Endodermal cell (in vitro differentiated cells): ENCODE measurements around the gene SPON1. TPM values are rescaled to one million over a fixed set of nuclear protein-coding genes. Genes with fewer than 3 reads are reported as not detected.
A peak's percentile ranks its signal among the peaks of the same experiment; 100 is the strongest.

Experiments used
- DNase-seq: peaks from one replicate; pipeline ENCODE4 v3.0.0-alpha.2; 2017
- H3K27ac ChIP-seq: 2 replicates; pipeline ENCODE4 v1.5.1; 2013; ENCODE audit warnings: mild to moderate bottlenecking, low read depth, low read length, moderate library complexity
- H3K27me3 ChIP-seq: 2 replicates; pipeline ENCODE4 v1.6.1; 2013; ENCODE audit warnings: mild to moderate bottlenecking, low read length, moderate library complexity; ENCODE audit not compliant: insufficient read depth, control insufficient read depth, poor library complexity, severe bottlenecking
- H3K36me3 ChIP-seq: 2 replicates; pipeline ENCODE4 v1.7.0; 2013; ENCODE audit warnings: mild to moderate bottlenecking, low read length, moderate library complexity; ENCODE audit not compliant: control insufficient read depth, insufficient read depth
- H3K4me1 ChIP-seq: one replicate; pipeline ENCODE4 v1.7.0; 2013; ENCODE audit warnings: low read length; ENCODE audit not compliant: control insufficient read depth, insufficient read depth
- H3K4me3 ChIP-seq: 2 replicates; pipeline ENCODE4 v1.5.1; 2013; ENCODE audit warnings: mild to moderate bottlenecking, low read length, moderate library complexity
- H3K9ac ChIP-seq: 2 replicates; pipeline ENCODE4 v1.6.1; 2013; ENCODE audit warnings: mild to moderate bottlenecking, low read length, moderate library complexity; ENCODE audit not compliant: poor library complexity, severe bottlenecking; ENCODE audit errors: extremely low read depth
- H3K9me3 ChIP-seq: 2 replicates; pipeline ENCODE4 v1.6.1; 2013; ENCODE audit warnings: mild to moderate bottlenecking, low read length, moderate library complexity; ENCODE audit not compliant: control insufficient read depth
- H3K27ac Mint-ChIP-seq: 2 replicates; pipeline ENCODE4 v1.8.0; 2020; ENCODE audit warnings: mixed read lengths
- H3K27me3 Mint-ChIP-seq: 2 replicates; pipeline ENCODE4 v1.8.0; 2021; ENCODE audit warnings: mild to moderate bottlenecking, mixed read lengths; ENCODE audit not compliant: insufficient read depth
- H3K36me3 Mint-ChIP-seq: 2 replicates; pipeline ENCODE4 v1.8.0; 2020; ENCODE audit warnings: low read depth, mixed read lengths
- H3K4me1 Mint-ChIP-seq: 2 replicates; pipeline ENCODE4 v1.8.0; 2020; ENCODE audit warnings: mixed read lengths
- H3K4me3 Mint-ChIP-seq: 2 replicates; pipeline ENCODE4 v1.8.0; 2020; ENCODE audit warnings: mild to moderate bottlenecking, moderate library complexity, mixed read lengths
- H3K9me3 Mint-ChIP-seq: 2 replicates; pipeline ENCODE4 v1.8.0; 2020; ENCODE audit warnings: mild to moderate bottlenecking, mixed read lengths
- WGBS, 2 experiments: methylation state at CpG; one replicate each; pipeline versions ENCODE4 v1.1.5 to v1.1.7; 2013; ENCODE audit warnings: missing lambda C conversion rate in 2 of 2, mixed read lengths in 1 of 2; ENCODE audit not compliant: insufficient coverage in 1 of 2, insufficient read length in 1 of 2; 5-methylcytosine and 5-hydroxymethylcytosine counted together
- total RNA-seq, 2 donors: library from RNA; stranded (reverse); fragmentation: NEBNext Ultra II Directional in 1 of 2; extraction: Animal tissue kit (Norgen Biotek cat#: 25700) in 1 of 2; gene quantifications; 2 replicates in 1 of 2; 3 replicates in 1 of 2; pipeline ENCODE4 v1.2.1, GENCODE V29; 2021
- TF ChIP-seq, protein P1 (sequence below): fragments of 200-600 bp; sonication (generic); conservative IDR thresholded peaks from 2 replicates; pipeline ENCODE4 v1.5.0; 2021; ENCODE audit warnings: antibody characterized with exemption, mild to moderate bottlenecking

Gene SPON1
- total RNA-seq, 2 donors from 2014 or later: 0.13 to 1.6 TPM

- H3K4me3 Mint-ChIP-seq: no peak overlapping the region
- peaks cover 8% of the 10 kb centered on the region for H3K4me1 Mint-ChIP-seq
- 92 to 100% methylated on average over 2 to 3 of the region's 4 CpGs for WGBS, 2 experiments
- Histone ChIP-seq H3K36me3 (no peaks in the 10 kb centered on the region), H3K4me3 (no peak overlapping the region), H3K27me3 (no peaks in the 10 kb centered on the region), H3K4me1 (peaks cover 2% of the 10 kb centered on the region), H3K27ac (no peak overlapping the region), H3K9ac (no peak overlapping the region), H3K9me3 (no peaks in the 10 kb centered on the region)
- H3K27me3 Mint-ChIP-seq: no peaks in the 10 kb centered on the region
- H3K27ac Mint-ChIP-seq: no peak overlapping the region
- DNase-seq: no peak
- no peaks in the 10 kb centered on the region for H3K9me3 Mint-ChIP-seq
- no peaks in the 10 kb centered on the region for H3K36me3 Mint-ChIP-seq
- TF ChIP-seq, protein P1, sequence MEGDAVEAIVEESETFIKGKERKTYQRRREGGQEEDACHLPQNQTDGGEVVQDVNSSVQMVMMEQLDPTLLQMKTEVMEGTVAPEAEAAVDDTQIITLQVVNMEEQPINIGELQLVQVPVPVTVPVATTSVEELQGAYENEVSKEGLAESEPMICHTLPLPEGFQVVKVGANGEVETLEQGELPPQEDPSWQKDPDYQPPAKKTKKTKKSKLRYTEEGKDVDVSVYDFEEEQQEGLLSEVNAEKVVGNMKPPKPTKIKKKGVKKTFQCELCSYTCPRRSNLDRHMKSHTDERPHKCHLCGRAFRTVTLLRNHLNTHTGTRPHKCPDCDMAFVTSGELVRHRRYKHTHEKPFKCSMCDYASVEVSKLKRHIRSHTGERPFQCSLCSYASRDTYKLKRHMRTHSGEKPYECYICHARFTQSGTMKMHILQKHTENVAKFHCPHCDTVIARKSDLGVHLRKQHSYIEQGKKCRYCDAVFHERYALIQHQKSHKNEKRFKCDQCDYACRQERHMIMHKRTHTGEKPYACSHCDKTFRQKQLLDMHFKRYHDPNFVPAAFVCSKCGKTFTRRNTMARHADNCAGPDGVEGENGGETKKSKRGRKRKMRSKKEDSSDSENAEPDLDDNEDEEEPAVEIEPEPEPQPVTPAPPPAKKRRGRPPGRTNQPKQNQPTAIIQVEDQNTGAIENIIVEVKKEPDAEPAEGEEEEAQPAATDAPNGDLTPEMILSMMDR: no peak
These were observed 350.4 kb downstream of the SPON1 start for GRCh38 chr11:14312736-14313438.

DNA sequence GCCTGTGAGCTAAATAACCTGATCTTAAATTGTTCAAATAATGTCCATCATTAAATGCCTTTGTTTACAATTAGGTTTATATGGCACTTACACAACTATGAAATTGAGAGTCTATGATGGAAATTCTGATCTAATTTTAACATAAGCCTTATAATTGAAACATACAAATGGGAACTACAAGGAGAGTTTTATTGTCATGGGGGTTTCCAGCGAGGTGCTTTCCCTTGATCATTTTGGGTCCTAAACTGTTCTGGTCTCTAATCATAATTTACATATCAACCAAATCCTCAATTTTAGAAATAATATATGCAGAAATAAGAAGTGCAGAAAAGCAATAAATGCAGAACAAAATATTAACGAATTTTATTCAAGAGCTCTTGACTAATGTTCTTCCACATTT, 351.6 kb downstream of the SPON1 start:
- TF ChIP-seq, protein P1: no peak
- H3K36me3 ChIP-seq: no peaks in the 10 kb centered on the region
- Mint-ChIP-seq H3K9me3 (no peaks in the 10 kb centered on the region), H3K27me3 (no peaks in the 10 kb centered on the region), H3K36me3 (no peaks in the 10 kb centered on the region), H3K4me1 (peaks cover 18% of the 10 kb centered on the region), H3K27ac (no peak overlapping the region), H3K4me3 (no peak overlapping the region)
- peaks cover 1% of the 10 kb centered on the region for H3K4me1 ChIP-seq
- H3K9ac ChIP-seq: no peak overlapping the region
- DNase-seq: no peak
- H3K27me3 ChIP-seq: no peaks in the 10 kb centered on the region
- no peak overlapping the region for H3K4me3 ChIP-seq
- H3K9me3 ChIP-seq: no peaks in the 10 kb centered on the region
- H3K27ac ChIP-seq: no peak overlapping the region
- WGBS, 2 experiments: 75 to 100% methylated on average over 1 of the region's 2 CpGs

- H3K36me3 Mint-ChIP-seq: no peaks in the 10 kb centered on the region
- H3K27me3 Mint-ChIP-seq: no peaks in the 10 kb centered on the region
- H3K27ac Mint-ChIP-seq: peak overlapping the region; percentile 10
- no peak overlapping the region for H3K4me3 Mint-ChIP-seq
- peaks cover 25% of the 10 kb centered on the region for H3K4me1 Mint-ChIP-seq
- H3K27me3 ChIP-seq: no peaks in the 10 kb centered on the region
- no peak for DNase-seq
- WGBS, 2 experiments: 96 to 100% methylated on average over 1 to 2 of the region's 2 CpGs
- no peaks in the 10 kb centered on the region for H3K4me1 ChIP-seq
- H3K27ac ChIP-seq: no peak overlapping the region
- H3K4me3 ChIP-seq: no peak overlapping the region
- TF ChIP-seq, protein P1: no peak
- no peaks in the 10 kb centered on the region for H3K9me3 Mint-ChIP-seq
- H3K9me3 ChIP-seq: no peaks in the 10 kb centered on the region
- no peaks in the 10 kb centered on the region for H3K36me3 ChIP-seq
- no peak overlapping the region for H3K9ac ChIP-seq
These were observed 352.6 kb downstream of the SPON1 start for GRCh38 chr11:14315130-14315529.
